Measurements from ENCODE around the gene PKN3.
"Not testable (repeated sequence)": the region's sequence is repeated elsewhere in the genome, so short reads cannot be mapped to it uniquely, and the experiment has no call there.

Gene PKN3

GRCh38 chr9:128702445-128702948 is at the start of gene PKN3:
Gene PKN3, plus strand, starts transcription at chr9:128702503. Its CDS starts 413 bp downstream, at chr9:128702916.
- DNase-seq: peak; percentile 89

- no peak for DNase-seq
Measured at GRCh38 chr9:128653908-128654307, 48.4 kb upstream of the PKN3 start.

- no peak for DNase-seq
Measured at GRCh38 chr9:128654481-128654880, 47.8 kb upstream of the PKN3 start.

- DNase-seq: peak; percentile 97
Measured at GRCh38 chr9:128656416-128657343, 45.6 kb upstream of the PKN3 start, which contains the start of gene DYNC2I2. Gene DYNC2I2, minus strand, starts transcription at chr9:128656847. Its CDS starts 121 bp downstream, at chr9:128656726.

- no peak for DNase-seq
Measured at GRCh38 chr9:128657344-128657704, 45.0 kb upstream of the PKN3 start.

- no peak for DNase-seq
Measured at GRCh38 chr9:128657796-128658195, 44.5 kb upstream of the PKN3 start.

GRCh38 chr9:128666481-128666941 is 35.8 kb upstream of the PKN3 start:
- not testable (repeated sequence) for DNase-seq

GRCh38 chr9:128669786-128670185 is 32.5 kb upstream of the PKN3 start:
- DNase-seq: no peak

GRCh38 chr9:128675382-128675781 is 26.9 kb upstream of the PKN3 start:
- DNase-seq: no peak

- no peak for DNase-seq
Measured at GRCh38 chr9:128677794-128678193, 24.5 kb upstream of the PKN3 start.

GRCh38 chr9:128683340-128684064 is 18.8 kb upstream of the PKN3 start:
- DNase-seq: peak; percentile 32

GRCh38 chr9:128684065-128684324 is 18.3 kb upstream of the PKN3 start:
- DNase-seq: no peak

- peak; percentile 71 for DNase-seq
Measured at GRCh38 chr9:128684325-128685199, 17.7 kb upstream of the PKN3 start.

GRCh38 chr9:128685636-128686489 is 16.4 kb upstream of the PKN3 start:
- DNase-seq: no peak

- no peak for DNase-seq
Measured at GRCh38 chr9:128687453-128687852, 14.8 kb upstream of the PKN3 start.

GRCh38 chr9:128688501-128689292 is 13.6 kb upstream of the PKN3 start, which contains the start of gene SET:
Gene SET, plus strand, starts transcription at chr9:128689222. Its CDS starts 361 bp downstream, at chr9:128689583.
- peak; percentile 93 for DNase-seq

GRCh38 chr9:128689293-128689774 is 13.0 kb upstream of the PKN3 start:
- DNase-seq: no peak

- DNase-seq: peak; percentile 59
Measured at GRCh38 chr9:128689820-128690683, 12.3 kb upstream of the PKN3 start.

- DNase-seq: no peak
Measured at GRCh38 chr9:128690684-128691034, 11.6 kb upstream of the PKN3 start.

- not testable (repeated sequence) for DNase-seq
Measured at GRCh38 chr9:128693738-128694137, 8.6 kb upstream of the PKN3 start.

All from activated T-cell treated with anti-CD3 and anti-CD28 coated beads, Interleukin-2, amount 50 U/mL, for 1 hour (primary cell).